ENCODE results near the gene IMMP2L. TPM values are rescaled to one million over a fixed set of nuclear protein-coding genes. Genes with fewer than 3 reads are reported as not detected.

IMMP2L gene
- total RNA-seq, 4 donors from 2014 or later, result 2.6 to 69.1 (median 34.7) TPM

- no peak overlapping the region for H3K4me3 ChIP-seq
- no peaks in the 10 kb centered on the region for H3K27me3 ChIP-seq
- H3K27ac ChIP-seq, result no peak overlapping the region
- no peaks in the 10 kb centered on the region for H3K4me1 ChIP-seq
- no peaks in the 10 kb centered on the region for H3K9me3 ChIP-seq
- DNase-seq, result no peak
- H3K36me3 ChIP-seq, result no peaks in the 10 kb centered on the region
- TF ChIP-seq CTCF (IDR thresholded peaks at IDR 0.05) (no peak), POLR2A (IDR thresholded peaks at IDR 0.05) (no peak)
- intact Hi-C loops (cut with DNase I; ENCODE audit: low total_unique reads), result no loop called here
Observed at GRCh38 chr7:110759069-110759468, 803.2 kb downstream of the IMMP2L start.

GRCh38 chr7:110754649-110755048 is 807.6 kb downstream of the IMMP2L start:
- Histone ChIP-seq H3K36me3 (no peaks in the 10 kb centered on the region), H3K4me1 (no peaks in the 10 kb centered on the region), H3K4me3 (no peak overlapping the region), H3K27ac (no peak overlapping the region), H3K27me3 (no peaks in the 10 kb centered on the region), H3K9me3 (no peaks in the 10 kb centered on the region)
- intact Hi-C loops (cut with DNase I; ENCODE audit: low total_unique reads), result no loop called here
- no peak for TF ChIP-seq CTCF (IDR thresholded peaks at IDR 0.05)
- no peak for TF ChIP-seq POLR2A (IDR thresholded peaks at IDR 0.05)
- DNase-seq, result no peak

GRCh38 chr7:110750931-110751605 is 811.2 kb downstream of the IMMP2L start:
- no peaks in the 10 kb centered on the region for H3K27me3 ChIP-seq
- no peak for TF ChIP-seq CTCF (IDR thresholded peaks at IDR 0.05)
- TF ChIP-seq POLR2A (IDR thresholded peaks at IDR 0.05), result no peak
- H3K27ac ChIP-seq, result no peak overlapping the region
- H3K9me3 ChIP-seq, result no peaks in the 10 kb centered on the region
- H3K36me3 ChIP-seq, result no peaks in the 10 kb centered on the region
- intact Hi-C loops (cut with DNase I; ENCODE audit: low total_unique reads), result no loop called here
- no peak for DNase-seq
- no peak overlapping the region for H3K4me3 ChIP-seq
- no peaks in the 10 kb centered on the region for H3K4me1 ChIP-seq

- no peaks in the 10 kb centered on the region for H3K4me1 ChIP-seq
- no peaks in the 10 kb centered on the region for H3K27me3 ChIP-seq
- H3K27ac ChIP-seq, result no peak overlapping the region
- TF ChIP-seq CTCF (IDR thresholded peaks at IDR 0.05) (no peak), POLR2A (IDR thresholded peaks at IDR 0.05) (no peak)
- DNase-seq, result no peak
- H3K4me3 ChIP-seq, result no peak overlapping the region
- intact Hi-C loops (cut with DNase I; ENCODE audit: low total_unique reads), result no loop called here
- no peaks in the 10 kb centered on the region for H3K36me3 ChIP-seq
- H3K9me3 ChIP-seq, result no peaks in the 10 kb centered on the region
Observed at GRCh38 chr7:110733221-110733620, 829.1 kb downstream of the IMMP2L start.

- no peak for DNase-seq
- no peaks in the 10 kb centered on the region for H3K27me3 ChIP-seq
- no peaks in the 10 kb centered on the region for H3K9me3 ChIP-seq
- TF ChIP-seq POLR2A (IDR thresholded peaks at IDR 0.05) (no peak), CTCF (IDR thresholded peaks at IDR 0.05) (no peak)
- no peak overlapping the region for H3K27ac ChIP-seq
- no peaks in the 10 kb centered on the region for H3K36me3 ChIP-seq
- no peaks in the 10 kb centered on the region for H3K4me1 ChIP-seq
- intact Hi-C loops (cut with DNase I; ENCODE audit: low total_unique reads), result no loop called here
- H3K4me3 ChIP-seq, result no peak overlapping the region
Observed at GRCh38 chr7:110724811-110725210, 837.5 kb downstream of the IMMP2L start.

All from uterus (tissue), 4 donors.